Left ventricle myocardium inferior (tissue), 1 donor: ENCODE results near the gene USP22. TPM values are rescaled to one million over a fixed set of nuclear protein-coding genes. Genes with fewer than 3 reads are reported as not detected.

Experiments used
- DNase-seq: peaks from one replicate; pipeline ENCODE4 v3.0.0-alpha.2; 2020
- H3K27ac ChIP-seq: fragments of 200-600 bp; replicated peaks from 2 replicates; pipeline ENCODE4 v1.8.0; 2021
- H3K27me3 ChIP-seq: fragments of 200-600 bp; 2 replicates; pipeline ENCODE4 v1.8.0; 2021; ENCODE audit warnings: low read depth
- H3K36me3 ChIP-seq: fragments of 200-600 bp; 2 replicates; pipeline ENCODE4 v1.8.0; 2021
- H3K4me1 ChIP-seq: fragments of 200-600 bp; 2 replicates; pipeline ENCODE4 v1.8.0; 2021
- H3K4me3 ChIP-seq: fragments of 200-600 bp; 2 replicates; pipeline ENCODE4 v1.8.0; 2021; ENCODE audit warnings: mild to moderate bottlenecking, moderate library complexity
- H3K9me3 ChIP-seq: fragments of 200-600 bp; replicated peaks from 2 replicates; pipeline ENCODE4 v1.8.0; 2021
- CTCF ChIP-seq: fragments of 200-600 bp; IDR thresholded peaks from 2 replicates; pipeline ENCODE4 v1.8.0; 2021; ENCODE audit warnings: antibody characterized with exemption, mild to moderate bottlenecking, borderline replicate concordance
- intact Hi-C: fragments of 100-400 bp; cut with micrococcal nuclease; formaldehyde crosslinking; loops from one replicate; pipeline ENCODE4 v1.11.0; 2022
- total RNA-seq: library from RNA; stranded (reverse); fragmentation: NEBNext Ultra II Directional; extraction: Animal tissue kit (Norgen Biotek cat#: 25700); gene quantifications from one replicate; pipeline ENCODE4 v1.2.1, GENCODE V29; 2021
- donor health status: DM: no; HTN: yes; CAD: no; lungs with severe emphysema.

USP22 gene
- total RNA-seq, 1 donor from 2014 or later, result 159 TPM

DNA sequence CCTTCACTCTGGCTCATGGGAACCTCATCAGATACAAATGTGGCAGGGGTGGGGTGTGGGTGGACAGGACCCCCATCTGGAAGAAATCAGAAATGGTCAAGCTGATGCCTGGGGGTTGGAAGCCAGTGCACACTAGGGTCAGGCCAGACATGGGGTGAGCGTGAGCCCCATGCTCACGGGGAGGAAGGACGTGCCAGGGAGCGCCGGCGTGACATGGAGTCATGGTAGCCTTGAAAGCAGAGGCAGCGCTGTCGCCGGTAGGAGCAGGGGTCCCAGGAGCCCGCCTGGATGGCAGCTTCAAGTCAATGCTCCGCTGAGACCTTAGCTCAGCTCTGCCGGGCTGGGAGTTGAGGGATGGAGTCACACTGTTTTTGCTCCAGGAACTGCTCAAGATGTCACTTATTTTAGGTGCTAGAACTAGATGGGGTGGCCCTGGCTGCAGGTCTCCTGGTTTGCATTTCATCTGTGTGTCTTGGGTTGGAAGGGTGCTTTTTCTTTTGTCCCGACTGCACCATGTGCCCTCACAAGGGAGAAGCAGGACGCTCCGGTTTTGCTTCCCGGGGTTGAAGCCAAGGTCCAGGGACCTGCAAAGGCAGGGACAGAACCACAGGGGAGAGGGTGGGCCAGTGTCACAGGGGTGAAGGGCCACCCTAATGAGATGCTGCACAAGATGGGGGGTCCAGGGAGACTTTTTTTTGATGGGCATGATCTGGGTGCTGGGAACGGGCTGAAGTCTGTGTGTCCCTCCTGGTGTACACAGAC, 51.4 kb downstream of the USP22 start:
- Histone ChIP-seq H3K36me3 (no peaks in the 10 kb centered on the region), H3K4me3 (no peak overlapping the region), H3K27ac (no peak overlapping the region), H3K27me3 (no peaks in the 10 kb centered on the region), H3K9me3 (no peaks in the 10 kb centered on the region), H3K4me1 (peaks cover 11% of the 10 kb centered on the region)
- TF ChIP-seq CTCF, result no peak
- intact Hi-C loops, result no loop called here
- no peak for DNase-seq

DNA sequence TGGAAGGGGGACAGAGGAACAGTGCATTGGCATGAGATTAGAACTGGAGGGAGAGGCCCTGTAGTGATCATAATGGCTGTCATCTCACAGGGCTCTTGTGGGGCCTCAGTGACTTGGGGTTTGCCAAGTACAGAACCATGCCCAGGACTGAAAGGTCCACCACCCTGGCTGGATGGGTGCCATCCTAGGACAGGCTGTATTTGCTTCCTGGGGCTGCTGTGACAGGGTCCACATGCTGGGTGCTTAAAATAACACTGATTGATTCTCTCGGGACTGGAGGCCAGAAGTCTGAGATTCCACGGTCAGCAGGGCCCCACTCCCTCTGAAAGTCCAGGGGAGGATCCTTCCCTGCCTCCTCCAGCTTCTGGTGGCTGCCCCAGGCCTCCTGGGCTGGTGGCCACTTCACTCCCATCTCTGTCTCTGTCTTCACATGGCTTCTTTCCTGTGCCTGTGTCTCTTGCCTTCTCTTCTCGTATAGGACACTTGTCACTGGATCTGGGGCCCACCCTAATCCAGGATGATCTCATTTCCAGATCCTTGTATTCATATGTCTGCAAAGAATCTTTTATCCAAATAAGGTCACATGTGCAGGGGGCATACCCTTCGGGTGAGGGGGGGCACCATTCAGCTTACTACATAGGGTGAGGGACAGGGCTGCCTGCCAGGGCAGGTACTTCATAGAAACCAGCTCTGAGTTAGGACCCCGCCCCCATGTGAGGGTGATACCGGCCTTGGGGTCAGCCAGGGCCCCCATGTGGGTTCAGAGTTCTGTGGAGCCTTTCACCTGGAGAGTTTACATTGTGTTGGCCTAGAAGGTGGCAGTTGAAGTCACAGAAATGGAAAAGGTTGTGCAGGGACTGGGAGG, 52.6 kb downstream of the USP22 start:
- Histone ChIP-seq H3K27ac (no peak overlapping the region), H3K9me3 (no peaks in the 10 kb centered on the region), H3K4me1 (peaks cover 11% of the 10 kb centered on the region), H3K36me3 (no peaks in the 10 kb centered on the region), H3K27me3 (no peaks in the 10 kb centered on the region), H3K4me3 (no peak overlapping the region)
- no peak for DNase-seq
- intact Hi-C loops, result no loop called here
- no peak for TF ChIP-seq CTCF

DNA sequence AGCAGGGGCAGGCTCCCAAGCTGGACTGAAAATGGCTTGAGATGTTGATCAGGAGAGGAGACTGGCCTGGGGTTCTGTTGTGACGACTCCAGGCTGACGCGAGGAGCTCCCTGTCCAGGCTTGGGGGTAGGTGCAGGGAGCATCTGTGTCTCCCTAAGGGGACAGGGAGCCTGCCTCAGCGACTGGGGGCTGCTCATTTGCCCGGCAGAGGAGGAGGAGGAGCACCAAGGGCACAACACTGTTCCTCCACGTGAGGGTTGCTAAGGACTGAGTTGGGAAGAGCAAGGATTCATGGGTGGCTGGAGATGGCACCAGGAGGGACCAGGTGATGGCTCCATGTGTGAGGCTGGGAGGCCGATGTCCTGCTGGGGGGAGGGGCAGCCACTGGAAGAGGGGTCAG, 53.3 kb downstream of the USP22 start:
- intact Hi-C loops, result no loop called here
- Histone ChIP-seq H3K27ac (no peak overlapping the region), H3K27me3 (no peaks in the 10 kb centered on the region), H3K36me3 (no peaks in the 10 kb centered on the region), H3K4me3 (no peak overlapping the region), H3K4me1 (peaks cover 11% of the 10 kb centered on the region), H3K9me3 (no peaks in the 10 kb centered on the region)
- no peak for TF ChIP-seq CTCF
- DNase-seq, result no peak

GRCh38 chr17:20988896-20989295, 53.9 kb downstream of the USP22 start:
- Histone ChIP-seq H3K36me3 (no peaks in the 10 kb centered on the region), H3K4me1 (peaks cover 11% of the 10 kb centered on the region), H3K4me3 (no peak overlapping the region), H3K27ac (no peak overlapping the region), H3K27me3 (no peaks in the 10 kb centered on the region), H3K9me3 (no peaks in the 10 kb centered on the region)
- no peak for DNase-seq
- intact Hi-C loops, result no loop called here
- TF ChIP-seq CTCF, result no peak

DNA sequence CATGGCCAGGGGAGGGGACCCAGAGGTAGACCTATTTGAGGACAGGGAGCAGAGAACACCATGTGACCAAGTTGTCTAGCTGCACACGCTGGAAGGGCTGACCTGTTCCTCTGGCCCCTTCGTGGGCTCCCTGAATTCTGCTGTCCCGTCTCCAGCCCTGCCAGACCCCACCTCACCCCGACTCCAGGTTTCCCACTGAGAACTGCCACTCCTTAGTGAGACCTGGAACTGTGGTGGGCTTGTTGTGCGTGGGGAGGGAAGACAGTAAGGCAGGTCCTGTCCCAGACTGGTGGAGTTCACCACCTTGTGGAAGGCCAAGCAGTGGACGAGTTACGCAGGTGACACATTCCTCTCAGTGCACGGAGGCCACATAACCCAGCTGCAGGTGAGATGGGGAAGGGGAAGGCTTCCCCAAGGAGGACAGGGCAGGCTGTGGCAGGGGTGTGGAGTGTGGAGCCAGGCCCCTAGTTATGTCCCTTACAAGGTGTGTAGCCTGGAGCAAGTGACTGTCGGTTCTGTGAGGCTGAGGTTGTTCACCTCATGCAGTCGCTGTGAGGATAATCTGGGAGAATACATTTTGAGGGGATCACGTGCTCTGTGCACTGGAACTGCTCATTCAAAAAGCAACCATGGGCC, 54.7 kb downstream of the USP22 start:
- Histone ChIP-seq H3K4me3 (no peak overlapping the region), H3K27me3 (no peaks in the 10 kb centered on the region), H3K4me1 (peaks cover 7% of the 10 kb centered on the region), H3K9me3 (no peaks in the 10 kb centered on the region), H3K36me3 (no peaks in the 10 kb centered on the region), H3K27ac (no peak overlapping the region)
- no peak for DNase-seq
- no peak for TF ChIP-seq CTCF
- intact Hi-C loops, result no loop called here
